ENCODE measurements around the gene IFT20. TPM values are rescaled to one million over a fixed set of nuclear protein-coding genes. Genes with fewer than 3 reads are reported as not detected.

Gene IFT20
- total and polyA plus RNA-seq, 2 experiments from 2014 or later: 13.2 to 32.3 TPM

GRCh38 chr17:28381141-28381825 is 46.0 kb upstream of the IFT20 start:
- ATAC-seq (peak; percentile 77), DNase-seq (ENCODE audit: low spot score) (peak; percentile 94)
- Histone ChIP-seq H4K20me1 (replicated peaks; ENCODE audit: insufficient read depth) (no peaks in the 10 kb centered on the region), H3F3A (replicated peaks; ENCODE audit: low read depth) (0 out of 2 replicates have a peak, but pooled peaks cover 7% of the 10 kb centered on the region), H3K36me3 (ENCODE audit: insufficient read depth) (no peaks in the 10 kb centered on the region), H3K79me2 (replicated peaks; ENCODE audit: insufficient read depth) (no peaks in the 10 kb centered on the region), H3K4me2 (peak overlapping the region; percentile 78), H3K27me3 (ENCODE audit: insufficient read depth) (peaks cover 70% of the 10 kb centered on the region), H3K9me2 (ENCODE audit: insufficient read depth) (no peaks in the 10 kb centered on the region), H2AFZ (peak overlapping the region; percentile 90), H3K4me1 (ENCODE audit: insufficient read depth) (peaks cover 11% of the 10 kb centered on the region; the same call in 1 of the 2 replicates), H3K27ac (ENCODE audit: low read depth) (no peak overlapping the region), H3K4me3 (peak overlapping the region; percentile 52)
- Mint-ChIP-seq H3K4me3 (peak overlapping the region; percentile 59), H3K27ac (no peak overlapping the region), H3K36me3 (ENCODE audit: low read depth) (no peaks in the 10 kb centered on the region; the same call in 2 of the 3 replicates), H3K4me1 (peaks cover 11% of the 10 kb centered on the region), H3K9me3 (no peaks in the 10 kb centered on the region; the same call in 2 of the 3 replicates), H3K27me3 (ENCODE audit: insufficient read depth, low read depth, poor library complexity) (peaks cover 65% of the 10 kb centered on the region)
- TF ChIP-seq NANOG (IDR thresholded peaks at IDR 0.05; ENCODE audit: borderline replicate concordance) (no peak), ZNF114 (CRISPR knock-in tag; IDR thresholded peaks at IDR 0.05) (no peak), REST (IDR thresholded peaks at IDR 0.05; ENCODE audit: unreplicated experiment) (no peak), JUNB (IDR thresholded peaks at IDR 0.05; ENCODE audit: unreplicated experiment) (no peak), STAT1 (IDR thresholded peaks at IDR 0.05; ENCODE audit: unreplicated experiment) (no peak), CREB1 (CRISPR knock-in tag; IDR thresholded peaks at IDR 0.05; ENCODE audit: low read depth) (no peak), CTCF (conservative IDR thresholded peaks at IDR 0.05; ENCODE audit: low read depth in 2 of 2) (peak; percentile 68 to 94), ZNF462 (CRISPR knock-in tag; IDR thresholded peaks at IDR 0.05) (no peak), POLR2AphosphoS5 (IDR thresholded peaks at IDR 0.05; ENCODE audit: low read depth) (0 out of 2 replicates have a peak, but pooled peaks have one; percentile 19), ZNF331 (CRISPR knock-in tag; IDR thresholded peaks at IDR 0.05; ENCODE audit: low read depth) (no peak), ETS1 (IDR thresholded peaks at IDR 0.05) (no peak), EZH2 (IDR thresholded peaks at IDR 0.05; ENCODE audit: low read depth, unreplicated experiment) (no peak), EZH2phosphoT487 (IDR thresholded peaks at IDR 0.05; ENCODE audit: unreplicated experiment) (no peak)

Measured in GM23338 (cell line).